Measurements from ENCODE around the gene FAM131C. TPM values are rescaled to one million over a fixed set of nuclear protein-coding genes. Genes with fewer than 3 reads are reported as not detected.
A peak's percentile ranks its signal among the peaks of the same experiment; 100 is the strongest.

FAM131C gene
- total RNA-seq, 1 experiment from 2014 or later = 0.45 TPM

DNA sequence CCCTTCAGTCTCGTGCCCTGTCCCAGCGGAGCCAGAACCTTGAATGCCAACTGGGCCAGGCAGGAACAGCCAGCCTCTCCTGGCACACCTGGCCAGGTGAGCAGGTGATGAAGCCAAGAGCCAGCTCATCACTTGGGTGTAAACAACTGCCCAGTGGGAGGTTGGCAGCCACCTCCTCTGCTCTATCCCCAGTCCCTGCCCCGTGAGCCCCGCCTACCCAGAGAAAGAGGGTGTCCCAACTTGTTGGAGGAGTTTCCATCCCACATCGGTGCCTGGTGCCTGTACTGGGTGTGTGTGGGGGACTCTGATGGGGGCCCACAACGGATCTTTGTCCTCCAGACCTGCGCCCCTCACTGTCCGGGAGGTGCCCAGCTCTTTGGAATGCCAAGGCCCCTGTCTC, 17.8 kb upstream of the FAM131C start:
- Histone ChIP-seq H3K4me3 (ENCODE audit: insufficient read depth, low read depth, low read length) (no peak overlapping the region), H3K27me3 (ENCODE audit: control insufficient read depth, insufficient read depth, low read length) (no peaks in the 10 kb centered on the region), H3K36me3 (replicated peaks; ENCODE audit: control insufficient read depth, insufficient read depth, low read length) (no peaks in the 10 kb centered on the region)
- no peak for DNase-seq

DNA sequence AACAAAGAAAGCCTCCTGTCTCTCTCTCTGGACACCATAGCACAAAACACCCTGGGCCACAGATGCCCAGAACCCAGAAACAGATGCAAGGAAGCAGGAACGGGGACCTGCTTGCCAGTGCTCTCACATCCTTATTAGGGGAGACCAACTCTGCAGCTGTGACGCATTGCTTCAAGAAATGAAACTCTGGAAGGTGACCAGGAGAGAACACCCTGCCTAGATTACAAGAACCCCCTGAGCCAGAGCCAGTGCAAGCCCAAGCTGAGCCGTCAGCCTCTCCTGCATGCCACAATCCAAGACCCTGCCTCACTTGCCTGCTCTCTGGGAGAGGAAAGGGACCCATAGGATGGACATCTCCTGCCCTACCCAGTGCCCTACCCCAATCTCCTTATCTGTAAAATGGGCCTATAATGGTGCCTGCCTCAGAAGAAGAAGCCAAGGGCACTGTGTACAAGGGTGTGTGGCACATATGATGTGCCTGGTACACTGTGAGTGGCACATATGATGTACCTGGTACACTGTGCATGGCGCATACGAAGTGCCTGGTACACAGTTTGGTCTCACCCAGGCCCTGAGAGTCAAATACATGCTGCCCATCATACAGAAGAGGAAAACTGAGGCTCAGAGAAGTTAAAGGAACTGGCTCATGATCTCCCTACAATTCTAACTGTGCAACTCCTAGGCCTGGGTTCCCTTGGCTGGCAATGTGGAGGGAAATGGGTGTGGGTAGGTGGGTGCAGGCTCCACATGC, 16.8 kb upstream of the FAM131C start:
- DNase-seq = no peak
- no peaks in the 10 kb centered on the region for H3K27me3 ChIP-seq (ENCODE audit: control insufficient read depth, insufficient read depth, low read length)

DNA sequence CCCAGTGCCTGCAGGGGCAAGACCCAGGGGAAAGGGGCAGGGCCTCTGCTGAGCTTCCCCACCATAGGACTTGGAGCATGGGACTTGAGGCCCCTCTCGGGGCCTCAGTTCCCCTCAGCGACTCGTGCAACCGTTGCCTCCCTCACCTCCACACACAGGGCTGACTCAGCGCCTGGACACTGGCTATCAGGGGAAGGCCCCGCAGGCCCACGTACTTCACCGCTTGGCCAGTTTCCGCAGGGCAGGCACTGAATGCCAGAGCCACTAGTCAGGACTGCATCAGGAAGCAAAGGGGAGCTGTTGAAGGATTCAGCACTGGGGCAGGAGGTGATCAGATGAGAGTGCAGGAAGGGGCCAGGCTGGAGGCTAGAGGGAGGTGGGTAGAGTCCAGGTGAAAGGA, 15.5 kb upstream of the FAM131C start:
- Histone ChIP-seq H3K27me3 (ENCODE audit: control insufficient read depth, insufficient read depth, low read length) (no peaks in the 10 kb centered on the region), H3K36me3 (replicated peaks; ENCODE audit: control insufficient read depth, insufficient read depth, low read length) (no peaks in the 10 kb centered on the region), H3K4me3 (ENCODE audit: insufficient read depth, low read depth, low read length) (no peak overlapping the region)
- no peak for DNase-seq

More for the DNA sequence above, 16.8 kb upstream of the FAM131C start:
- no peaks in the 10 kb centered on the region for H3K36me3 ChIP-seq (replicated peaks; ENCODE audit: control insufficient read depth, insufficient read depth, low read length)
- H3K4me3 ChIP-seq (ENCODE audit: insufficient read depth, low read depth, low read length) = no peak overlapping the region

DNA sequence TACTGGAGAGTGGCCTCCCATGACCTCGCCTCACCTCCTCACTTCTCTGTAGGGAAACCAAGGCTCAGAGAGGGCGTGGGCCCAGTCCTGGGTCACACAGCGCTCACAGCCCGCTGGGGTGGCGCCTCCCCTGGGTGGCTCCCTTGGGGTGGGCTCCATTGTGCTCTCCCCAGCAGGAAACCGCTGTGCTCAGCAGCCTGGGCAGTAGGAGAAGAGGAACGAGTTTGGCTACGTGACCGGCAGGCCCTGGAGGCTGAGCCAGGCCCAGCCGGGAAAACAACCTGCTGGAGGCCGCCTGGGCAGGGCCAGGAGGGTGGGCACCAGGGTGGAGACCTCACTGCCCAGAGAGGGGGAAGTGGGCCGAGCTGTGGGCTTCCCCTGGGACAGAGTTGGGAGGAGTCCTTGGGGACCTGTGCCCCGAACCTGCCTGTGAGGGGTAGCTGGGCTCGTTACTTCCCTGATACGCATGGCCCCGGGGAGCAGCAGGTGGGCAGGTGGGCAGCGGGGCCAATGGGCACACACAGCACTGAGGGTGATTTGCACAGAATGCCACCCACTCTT, 15.0 kb upstream of the FAM131C start:
- Histone ChIP-seq H3K27me3 (ENCODE audit: control insufficient read depth, insufficient read depth, low read length) (no peaks in the 10 kb centered on the region), H3K4me3 (ENCODE audit: insufficient read depth, low read depth, low read length) (no peak overlapping the region), H3K36me3 (replicated peaks; ENCODE audit: control insufficient read depth, insufficient read depth, low read length) (no peaks in the 10 kb centered on the region)
- no peak for DNase-seq

DNA sequence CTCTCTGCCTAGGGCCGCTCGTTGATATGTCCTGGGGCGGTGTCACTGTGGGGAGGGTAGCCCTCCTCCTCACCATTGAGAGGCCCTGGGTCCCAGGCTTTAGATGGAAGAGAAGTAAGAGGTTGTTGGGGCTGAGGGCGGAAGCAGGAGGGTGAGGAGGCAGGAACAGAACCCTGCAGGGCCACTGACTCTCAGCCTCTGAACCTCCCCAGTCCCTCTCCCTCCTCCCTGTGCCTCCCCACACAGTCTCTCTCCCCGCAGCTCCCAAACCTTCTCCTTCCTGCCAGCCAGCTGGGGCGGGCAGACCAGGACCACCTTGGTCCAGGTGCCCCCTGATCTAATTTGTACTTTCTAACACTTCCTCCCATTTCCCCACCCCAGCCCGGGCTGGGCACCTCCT, 14.3 kb upstream of the FAM131C start:
- DNase-seq = no peak
- Histone ChIP-seq H3K36me3 (replicated peaks; ENCODE audit: control insufficient read depth, insufficient read depth, low read length) (no peaks in the 10 kb centered on the region), H3K27me3 (ENCODE audit: control insufficient read depth, insufficient read depth, low read length) (no peaks in the 10 kb centered on the region), H3K4me3 (ENCODE audit: insufficient read depth, low read depth, low read length) (no peak overlapping the region)

DNA sequence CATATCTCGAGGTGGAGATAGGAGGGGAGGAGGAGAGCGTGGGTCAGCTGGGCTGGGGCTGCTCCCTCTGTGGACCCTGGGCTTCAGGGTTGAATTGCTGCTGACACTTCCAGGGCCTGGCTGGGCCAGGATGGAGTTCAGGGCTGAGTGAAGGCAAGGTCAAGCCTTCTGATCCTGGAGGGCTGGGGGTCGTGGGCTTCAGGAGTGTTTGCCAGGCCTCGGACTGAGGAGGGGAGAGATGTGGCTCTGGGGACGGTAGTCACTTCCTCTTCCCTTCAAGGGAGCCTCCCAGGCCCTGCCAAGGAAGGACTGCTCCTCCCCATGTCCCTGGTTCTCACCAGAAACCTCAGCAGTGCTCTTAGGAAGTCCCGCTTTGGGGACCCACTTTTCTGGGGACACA, 12.1 kb upstream of the FAM131C start:
- no peak for DNase-seq
- Histone ChIP-seq H3K4me3 (ENCODE audit: insufficient read depth, low read depth, low read length) (no peak overlapping the region), H3K27me3 (ENCODE audit: control insufficient read depth, insufficient read depth, low read length) (no peaks in the 10 kb centered on the region), H3K36me3 (replicated peaks; ENCODE audit: control insufficient read depth, insufficient read depth, low read length) (no peaks in the 10 kb centered on the region)

DNA sequence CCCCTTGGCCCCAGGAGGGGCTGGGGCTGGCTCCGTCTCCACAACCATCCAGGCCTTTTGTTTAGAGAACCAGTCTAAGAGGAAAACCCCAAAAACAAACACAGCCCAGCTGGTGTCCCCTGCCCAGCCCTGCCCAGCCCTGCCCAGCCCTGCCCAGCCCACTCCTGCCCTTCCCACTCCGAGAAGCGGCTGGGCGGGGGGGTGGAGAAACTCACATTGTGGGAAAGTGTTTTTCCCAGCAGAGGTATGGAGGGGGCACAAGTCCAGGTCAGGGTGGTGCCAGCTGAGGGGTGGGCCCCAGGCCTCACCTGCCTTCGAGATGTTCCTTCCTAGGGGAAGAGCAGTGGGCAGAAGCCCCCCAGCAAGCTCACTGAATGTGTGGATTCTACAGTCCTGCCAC, 10.0 kb upstream of the FAM131C start:
- DNase-seq = peak; percentile 42

DNA sequence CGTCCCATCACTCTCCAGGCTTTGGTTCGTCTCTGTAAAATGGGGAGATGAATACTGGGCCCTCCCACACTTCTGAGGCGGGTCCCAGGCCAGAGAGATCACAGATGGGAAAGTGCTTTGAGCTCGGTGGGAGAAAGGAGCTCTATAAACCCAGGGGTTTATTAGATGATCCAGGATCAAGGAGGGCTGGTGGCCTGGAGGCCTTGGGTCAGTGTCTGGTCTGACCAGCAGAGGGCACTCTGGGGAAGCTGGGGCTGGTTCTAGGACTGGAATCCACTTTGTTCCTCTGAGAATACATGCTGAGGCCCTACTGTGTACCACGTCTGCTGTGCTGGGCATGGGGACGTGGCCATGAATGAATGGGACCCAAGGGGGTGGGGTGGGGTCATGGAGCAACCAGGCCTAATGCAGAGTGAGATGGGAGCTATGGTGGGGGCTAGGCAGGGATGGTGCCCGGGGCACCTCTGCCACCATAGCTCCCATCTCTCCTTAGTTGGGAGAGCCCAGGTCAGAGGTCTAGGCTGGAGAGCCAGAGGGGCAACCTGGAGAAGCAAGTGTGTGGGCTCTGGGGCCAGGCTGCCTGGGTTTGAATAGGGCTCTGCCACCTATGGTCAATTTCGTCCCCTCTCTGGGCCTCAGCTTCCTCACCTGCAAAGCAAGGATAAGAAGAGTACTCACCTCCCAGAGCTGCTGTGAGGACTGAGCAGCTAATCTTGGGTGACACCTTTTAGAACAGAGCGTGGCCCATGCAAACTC, 9.0 kb upstream of the FAM131C start:
- H3K36me3 ChIP-seq (replicated peaks; ENCODE audit: control insufficient read depth, insufficient read depth, low read length) = no peaks in the 10 kb centered on the region
- no peak overlapping the region for H3K4me3 ChIP-seq (ENCODE audit: insufficient read depth, low read depth, low read length)
- H3K27me3 ChIP-seq (ENCODE audit: control insufficient read depth, insufficient read depth, low read length) = no peaks in the 10 kb centered on the region
- peak; percentile 93 for DNase-seq

More for the DNA sequence above, 10.0 kb upstream of the FAM131C start:
- Histone ChIP-seq H3K36me3 (replicated peaks; ENCODE audit: control insufficient read depth, insufficient read depth, low read length) (no peaks in the 10 kb centered on the region), H3K4me3 (ENCODE audit: insufficient read depth, low read depth, low read length) (no peak overlapping the region), H3K27me3 (ENCODE audit: control insufficient read depth, insufficient read depth, low read length) (no peaks in the 10 kb centered on the region)

DNA sequence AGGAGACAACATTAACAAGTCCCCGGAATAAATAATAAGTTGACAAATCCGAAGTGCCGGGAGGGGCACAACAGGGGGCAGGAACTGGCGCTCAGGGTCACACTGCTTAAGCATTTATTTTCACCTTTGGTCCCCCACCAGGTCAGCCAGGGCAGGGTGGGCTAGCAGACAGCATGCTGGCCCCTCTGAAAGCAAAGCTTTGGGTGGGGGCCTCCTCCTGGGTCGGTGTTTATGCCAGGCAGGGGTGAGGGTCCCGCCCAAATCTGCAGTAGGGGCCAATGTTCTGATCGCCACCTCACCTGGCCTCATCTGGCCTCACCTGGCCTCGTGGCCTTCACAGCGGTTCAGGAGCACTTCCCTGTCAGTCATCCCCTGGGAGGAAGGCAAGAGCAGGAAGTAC, 8.2 kb upstream of the FAM131C start:
- Histone ChIP-seq H3K36me3 (replicated peaks; ENCODE audit: control insufficient read depth, insufficient read depth, low read length) (no peaks in the 10 kb centered on the region), H3K27me3 (ENCODE audit: control insufficient read depth, insufficient read depth, low read length) (no peaks in the 10 kb centered on the region), H3K4me3 (ENCODE audit: insufficient read depth, low read depth, low read length) (no peak overlapping the region)
- DNase-seq = no peak

DNA sequence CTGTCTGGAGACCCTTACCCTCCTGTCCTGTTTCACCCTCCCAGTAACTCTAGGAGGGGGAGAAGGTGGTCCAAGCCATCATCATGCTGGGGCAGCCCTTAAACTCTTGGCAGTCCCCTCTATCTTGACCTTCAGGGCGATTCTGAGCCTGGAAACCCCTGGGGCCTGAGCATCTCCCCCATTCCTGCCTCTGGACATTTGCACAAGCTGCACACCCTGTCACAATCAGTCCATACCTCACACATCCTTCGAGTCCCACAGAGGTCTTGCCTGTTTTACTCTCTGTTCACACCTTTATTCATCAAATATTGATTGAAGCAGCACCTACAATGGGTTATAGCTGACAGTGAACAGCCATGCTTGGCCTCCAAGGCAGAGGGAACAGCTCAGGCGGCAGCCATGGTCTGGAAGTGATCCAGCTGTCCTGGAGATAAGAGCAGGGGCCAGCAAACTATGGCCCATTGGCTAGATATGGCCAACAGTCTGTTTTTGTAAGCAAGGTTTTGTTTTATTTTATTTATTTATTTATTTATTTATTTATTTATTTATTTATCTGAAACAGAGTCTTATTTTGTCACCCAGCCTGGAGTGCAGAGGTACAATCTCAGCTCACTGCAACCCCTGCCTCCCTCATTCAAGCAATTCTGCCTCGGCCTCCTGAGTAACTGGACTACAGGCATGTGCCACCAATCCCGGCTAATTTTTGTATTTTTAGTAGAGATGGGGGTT, 7.1 kb upstream of the FAM131C start:
- H3K36me3 ChIP-seq (replicated peaks; ENCODE audit: control insufficient read depth, insufficient read depth, low read length) = no peaks in the 10 kb centered on the region
- H3K27me3 ChIP-seq (ENCODE audit: control insufficient read depth, insufficient read depth, low read length) = peaks cover 2% of the 10 kb centered on the region; the same call in 1 of the 2 replicates
- H3K4me3 ChIP-seq (ENCODE audit: insufficient read depth, low read depth, low read length) = no peak overlapping the region
- DNase-seq = no peak

DNA sequence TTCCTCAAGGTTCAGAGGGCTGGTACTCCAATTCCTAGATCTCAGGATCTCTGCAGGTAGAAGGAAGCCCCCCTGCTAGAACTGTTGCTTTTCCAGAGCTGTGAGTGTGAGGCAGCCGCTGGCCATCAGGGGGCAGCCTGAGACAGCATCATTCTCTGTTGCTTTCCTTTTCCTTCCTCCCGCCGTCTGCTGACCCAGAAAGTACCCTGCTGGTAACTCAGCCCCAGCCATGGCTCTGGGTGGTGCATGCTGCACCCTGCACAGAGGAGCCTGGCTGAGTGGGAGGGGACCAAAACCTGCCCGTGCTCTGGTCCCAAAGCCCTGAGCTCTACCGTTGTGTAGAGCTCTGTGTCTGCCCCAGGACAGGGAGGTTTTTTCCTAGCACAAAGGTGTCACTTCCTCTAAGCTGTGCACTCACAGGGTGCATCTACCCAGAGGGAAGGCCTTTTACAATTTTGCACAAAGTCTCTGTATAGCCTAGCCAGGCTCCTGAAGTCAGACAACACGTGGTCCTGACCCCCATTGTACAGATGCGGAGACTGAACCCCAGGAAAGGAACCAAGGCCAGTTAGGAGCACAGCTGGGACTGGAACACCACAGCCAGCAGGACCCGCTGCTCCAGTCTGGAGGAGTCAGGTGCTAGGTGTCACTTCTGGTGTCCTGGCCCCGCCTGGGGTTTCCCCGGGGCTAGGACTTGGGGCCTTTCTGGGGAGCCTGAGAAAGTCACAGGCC, 5.6 kb upstream of the FAM131C start:
- H3K4me3 ChIP-seq (ENCODE audit: insufficient read depth, low read depth, low read length) = no peak overlapping the region
- H3K36me3 ChIP-seq (replicated peaks; ENCODE audit: control insufficient read depth, insufficient read depth, low read length) = no peaks in the 10 kb centered on the region
- H3K27me3 ChIP-seq (ENCODE audit: control insufficient read depth, insufficient read depth, low read length) = peaks cover 10% of the 10 kb centered on the region
- peak; percentile 91 for DNase-seq

DNA sequence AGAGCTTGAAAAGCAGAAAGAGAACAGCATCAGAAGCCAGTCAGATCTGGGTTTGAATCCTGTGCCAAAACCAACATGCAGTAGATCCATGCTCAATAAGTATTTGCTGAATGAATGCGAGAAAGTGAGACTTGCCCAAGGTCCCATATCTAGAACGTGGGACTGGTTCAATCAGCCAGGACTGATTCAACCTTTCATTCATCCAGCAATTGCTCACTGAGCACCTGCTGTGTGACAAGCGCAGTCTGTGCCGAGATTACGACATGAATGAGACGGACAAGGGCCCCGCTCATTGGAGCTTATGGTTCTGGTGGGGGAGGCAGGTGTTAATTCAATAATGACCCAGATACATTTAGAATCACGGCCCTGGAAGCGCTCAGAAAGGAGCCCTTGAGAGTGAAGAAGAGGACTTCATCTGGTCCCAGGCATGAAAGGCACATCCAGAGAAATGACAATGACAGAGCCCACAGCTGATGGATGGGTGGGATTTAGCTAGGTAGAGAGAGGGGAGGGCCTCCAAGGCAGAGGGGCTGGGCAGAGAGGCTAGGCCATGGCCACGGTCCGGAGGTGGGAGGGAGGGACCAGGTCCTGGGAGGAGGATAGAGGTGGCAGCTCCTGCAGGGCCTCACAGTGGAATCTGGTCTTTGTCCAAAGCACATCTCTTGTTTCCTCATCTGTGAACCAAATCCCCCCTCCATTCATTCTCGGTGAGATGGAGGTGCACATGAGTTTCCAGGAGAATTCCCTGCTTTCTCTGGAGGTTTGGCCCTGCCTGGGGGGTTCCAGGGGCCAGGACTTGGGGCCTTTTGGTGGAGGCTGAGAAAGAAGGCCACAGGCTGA, 4.2 kb upstream of the FAM131C start:
- Histone ChIP-seq H3K27me3 (ENCODE audit: control insufficient read depth, insufficient read depth, low read length) (peaks cover 23% of the 10 kb centered on the region), H3K36me3 (replicated peaks; ENCODE audit: control insufficient read depth, insufficient read depth, low read length) (no peaks in the 10 kb centered on the region), H3K4me3 (ENCODE audit: insufficient read depth, low read depth, low read length) (no peak overlapping the region)
- no peak for DNase-seq

DNA sequence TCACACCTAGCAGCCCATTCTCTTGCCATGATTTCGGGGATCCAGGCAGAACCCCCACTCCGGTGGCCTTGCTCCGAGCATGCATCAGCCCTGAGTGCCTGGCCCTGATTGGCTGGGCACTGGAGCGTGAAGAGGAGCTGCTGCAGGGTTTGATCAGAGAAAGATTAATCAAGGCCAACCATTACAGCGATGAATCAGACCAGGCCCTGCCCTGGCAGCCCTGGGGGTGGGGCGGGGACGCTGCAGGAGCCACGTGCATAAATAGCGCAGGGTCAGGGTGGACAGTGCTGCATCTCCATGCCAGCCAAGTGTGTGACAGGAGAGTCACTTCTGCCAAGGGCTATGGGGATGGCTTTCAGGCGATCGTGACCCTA, 3.4 kb upstream of the FAM131C start:
- H3K27me3 ChIP-seq (ENCODE audit: control insufficient read depth, insufficient read depth, low read length) = peaks cover 31% of the 10 kb centered on the region
- no peak overlapping the region for H3K4me3 ChIP-seq (ENCODE audit: insufficient read depth, low read depth, low read length)
- H3K36me3 ChIP-seq (replicated peaks; ENCODE audit: control insufficient read depth, insufficient read depth, low read length) = no peaks in the 10 kb centered on the region
- DNase-seq = no peak
